K562 (cell line): ENCODE results near the gene PGPEP1. TPM values are rescaled to one million over a fixed set of nuclear protein-coding genes. Genes with fewer than 3 reads are reported as not detected.

ENCODE experiments used
- CREB3L1 ChIP-seq: fragments of 450-650 bp; IDR thresholded peaks from 2 replicates; pipeline ENCODE4 v1.6.1; 2014; ENCODE audit warnings: low read depth, mild to moderate bottlenecking, moderate library complexity, borderline replicate concordance
- GATA2 ChIP-seq: sonication (generic); formaldehyde crosslinking; IDR thresholded peaks from 2 replicates; pipeline ENCODE4 v1.4.0; 2020; ENCODE audit warnings: mild to moderate bottlenecking, missing genetic modification reagents
- HMGXB4 ChIP-seq: sonication (generic); formaldehyde crosslinking; IDR thresholded peaks from 2 replicates; pipeline ENCODE4 v1.8.1; 2023; ENCODE audit warnings: mild to moderate bottlenecking, missing genetic modification reagents
- MECOM ChIP-seq: fragments of 250-450 bp; sonication (Bioruptor Pico); IDR thresholded peaks from 2 replicates; pipeline ENCODE4 v1.8.0; 2022; ENCODE audit warnings: inconsistent platforms
- MTA2 ChIP-seq: fragments of 450-650 bp; IDR thresholded peaks from 2 replicates; pipeline ENCODE4 v1.6.1; 2016; ENCODE audit warnings: low read depth
- MTA3 ChIP-seq: fragments of 450-650 bp; formaldehyde crosslinking; IDR thresholded peaks from 2 replicates; pipeline ENCODE4 v1.6.1; 2017; ENCODE audit warnings: mild to moderate bottlenecking, borderline replicate concordance
- NR1H2 ChIP-seq: sonication (generic); formaldehyde crosslinking; IDR thresholded peaks from 2 replicates; pipeline ENCODE4 v1.4.0; 2020; ENCODE audit warnings: mild to moderate bottlenecking, missing genetic modification reagents
- TFAP4 ChIP-seq: sonication (generic); formaldehyde crosslinking; IDR thresholded peaks from 2 replicates; pipeline ENCODE4 v1.8.0; 2022; ENCODE audit warnings: missing genetic modification reagents, mild to moderate bottlenecking, moderate library complexity, borderline replicate concordance
- ZBTB49 ChIP-seq: sonication (generic); formaldehyde crosslinking; IDR thresholded peaks from 2 replicates; pipeline ENCODE4 v1.8.0; 2022; ENCODE audit warnings: missing genetic modification reagents, mild to moderate bottlenecking, borderline replicate concordance
- ZNF146 ChIP-seq: IDR thresholded peaks from one replicate; pipeline ENCODE4 v1.6.1; 2018; ENCODE audit warnings: missing compliant biosample characterization; ENCODE audit not compliant: unreplicated experiment
- ZNF407 ChIP-seq: fragments of 450-650 bp; IDR thresholded peaks from 2 replicates; pipeline ENCODE4 v1.6.1; 2016; ENCODE audit warnings: low read depth
- ZNF79 ChIP-seq: fragments of 250-450 bp; sonication (Bioruptor Pico); IDR thresholded peaks from 2 replicates; pipeline ENCODE4 v1.4.0; 2020; ENCODE audit warnings: low read depth, mild to moderate bottlenecking, moderate library complexity
- polyA plus RNA-seq, 8 experiments: library from polyadenylated mRNA; depleted of rRNA in 4 of 8; stranded (reverse) in 5 of 8; unstranded in 3 of 8; fragments of >200 nt; fragmentation: Nextera tagmentation in 2 of 8; fragmentation: Illumina TruSeq in 1 of 8; extraction: Ambion mirVana in 2 of 8; extraction: Trizol in 1 of 8; gene quantifications; 2 replicates each; pipeline versions ENCODE4 v1.2.1 to v1.2.3, GENCODE V29; 2011 to 2014; ENCODE audit warnings: inconsistent platforms in 1 of 8, missing spikeins in 1 of 8
- total RNA-seq, 7 experiments: library from RNA; depleted of rRNA in 6 of 7; stranded (reverse); fragments of >200 nt in 6 of 7; fragmentation: Illumina TruSeq in 2 of 7; extraction: Trizol in 2 of 7; gene quantifications; 2 replicates each; pipeline versions ENCODE4 v1.2.1 to v1.2.3, GENCODE V29; 2011 to 2021; ENCODE audit warnings: low replicate concordance in 1 of 7

The PGPEP1 gene
- total and polyA plus RNA-seq, 9 of the 15 experiments (the other 6 are each of a cell fraction or from before 2014, with no cell fraction given) = 10.0 to 69.6 (median 33.5) TPM

- TF ChIP-seq ZNF407 (no peak), CREB3L1 (no peak), MTA3 (peak; percentile 89), NR1H2 (CRISPR knock-in tag) (no peak), TFAP4 (CRISPR knock-in tag) (no peak), ZNF146 (CRISPR knock-in tag) (no peak), ZNF79 (CRISPR knock-in tag) (0 out of 2 replicates have a peak, but pooled peaks have one; percentile 23), MECOM (CRISPR knock-in tag) (peak; percentile 82), ZBTB49 (CRISPR knock-in tag) (no peak), GATA2 (CRISPR knock-in tag) (peak; percentile 81), MTA2 (peak; percentile 28; the same call in 1 of the 2 replicates), HMGXB4 (no peak)
Observed at GRCh38 chr19:18364826-18365528, 24.6 kb downstream of the PGPEP1 start (continued).
